Measurements from ENCODE around the gene PLPPR4.

Gene PLPPR4

GRCh38 chr1:99328171-99328570, 63.9 kb downstream of the PLPPR4 start:
- TF ChIP-seq CTCF (IDR thresholded peaks at IDR 0.05): no peak

GRCh38 chr1:99331083-99331482, 66.8 kb downstream of the PLPPR4 start:
- TF ChIP-seq CTCF (IDR thresholded peaks at IDR 0.05): no peak

- no peak for TF ChIP-seq CTCF (IDR thresholded peaks at IDR 0.05)
These were observed 67.3 kb downstream of the PLPPR4 start for GRCh38 chr1:99331636-99332035.

GRCh38 chr1:99332561-99332960, 68.3 kb downstream of the PLPPR4 start:
- no peak for TF ChIP-seq CTCF (IDR thresholded peaks at IDR 0.05)

- TF ChIP-seq CTCF (IDR thresholded peaks at IDR 0.05): no peak
These were observed 70.7 kb downstream of the PLPPR4 start for GRCh38 chr1:99334991-99335390.

- no peak for TF ChIP-seq CTCF (IDR thresholded peaks at IDR 0.05)
These were observed 82.9 kb downstream of the PLPPR4 start for GRCh38 chr1:99347041-99347684.

- TF ChIP-seq CTCF (IDR thresholded peaks at IDR 0.05): no peak
These were observed 84.3 kb downstream of the PLPPR4 start for GRCh38 chr1:99348397-99349132.

Data from LNCAP (cell line).